ENCODE data around the gene RAP1GAP. TPM values are rescaled to one million over a fixed set of nuclear protein-coding genes. Genes with fewer than 3 reads are reported as not detected.

RAP1GAP gene
- total and polyA plus RNA-seq, 2 of the 13 experiments (the other 11 are each of a cell fraction or from before 2014, with no cell fraction given) = 11.9 to 37.5 TPM

DNA sequence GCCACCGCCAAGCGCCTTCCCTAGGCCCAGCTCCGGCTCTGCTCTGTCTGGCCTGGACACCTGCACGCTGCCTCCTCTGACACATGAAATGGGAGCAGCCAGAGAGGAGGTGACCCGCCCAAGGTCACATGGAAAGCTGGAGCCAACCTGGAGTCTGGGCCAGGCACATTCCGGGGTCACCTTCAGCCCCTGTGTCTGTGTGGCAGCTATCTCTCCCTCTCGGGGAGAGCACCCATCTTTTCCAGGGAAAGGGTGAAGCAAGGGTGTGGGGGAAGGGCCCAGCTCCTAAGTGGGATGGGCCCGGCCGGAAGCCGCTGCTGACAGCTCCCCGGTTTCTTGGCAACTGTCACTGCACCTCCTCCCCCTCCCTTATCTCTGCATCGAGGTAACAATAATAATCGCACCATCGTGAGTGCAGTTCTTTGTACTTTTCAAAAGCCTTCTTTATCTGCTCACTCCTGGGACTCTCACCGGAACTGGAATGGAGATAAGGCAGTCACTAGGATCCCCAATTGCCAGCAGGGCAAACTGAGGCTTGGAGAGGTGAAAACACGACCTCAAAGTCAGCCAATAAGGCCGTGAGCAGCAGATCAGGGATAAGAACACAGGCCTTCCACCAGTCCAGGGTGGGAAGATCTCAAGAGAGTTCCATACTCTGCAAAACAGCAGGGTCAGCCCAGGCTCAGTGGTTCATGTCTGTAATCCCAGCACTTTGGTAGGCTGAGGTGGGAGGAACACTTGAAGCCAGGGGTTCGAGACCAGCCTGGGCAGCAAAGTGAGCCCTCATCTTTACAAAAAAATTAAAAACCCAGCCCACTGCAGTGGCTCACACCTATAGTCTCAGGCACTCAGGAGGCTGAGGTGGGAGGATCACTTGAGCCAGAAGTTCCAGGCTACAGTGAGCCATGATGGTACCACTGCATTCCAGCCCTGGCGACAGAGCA is 36.9 kb downstream of the RAP1GAP start (continued):
- TF ChIP-seq, protein P1, sequence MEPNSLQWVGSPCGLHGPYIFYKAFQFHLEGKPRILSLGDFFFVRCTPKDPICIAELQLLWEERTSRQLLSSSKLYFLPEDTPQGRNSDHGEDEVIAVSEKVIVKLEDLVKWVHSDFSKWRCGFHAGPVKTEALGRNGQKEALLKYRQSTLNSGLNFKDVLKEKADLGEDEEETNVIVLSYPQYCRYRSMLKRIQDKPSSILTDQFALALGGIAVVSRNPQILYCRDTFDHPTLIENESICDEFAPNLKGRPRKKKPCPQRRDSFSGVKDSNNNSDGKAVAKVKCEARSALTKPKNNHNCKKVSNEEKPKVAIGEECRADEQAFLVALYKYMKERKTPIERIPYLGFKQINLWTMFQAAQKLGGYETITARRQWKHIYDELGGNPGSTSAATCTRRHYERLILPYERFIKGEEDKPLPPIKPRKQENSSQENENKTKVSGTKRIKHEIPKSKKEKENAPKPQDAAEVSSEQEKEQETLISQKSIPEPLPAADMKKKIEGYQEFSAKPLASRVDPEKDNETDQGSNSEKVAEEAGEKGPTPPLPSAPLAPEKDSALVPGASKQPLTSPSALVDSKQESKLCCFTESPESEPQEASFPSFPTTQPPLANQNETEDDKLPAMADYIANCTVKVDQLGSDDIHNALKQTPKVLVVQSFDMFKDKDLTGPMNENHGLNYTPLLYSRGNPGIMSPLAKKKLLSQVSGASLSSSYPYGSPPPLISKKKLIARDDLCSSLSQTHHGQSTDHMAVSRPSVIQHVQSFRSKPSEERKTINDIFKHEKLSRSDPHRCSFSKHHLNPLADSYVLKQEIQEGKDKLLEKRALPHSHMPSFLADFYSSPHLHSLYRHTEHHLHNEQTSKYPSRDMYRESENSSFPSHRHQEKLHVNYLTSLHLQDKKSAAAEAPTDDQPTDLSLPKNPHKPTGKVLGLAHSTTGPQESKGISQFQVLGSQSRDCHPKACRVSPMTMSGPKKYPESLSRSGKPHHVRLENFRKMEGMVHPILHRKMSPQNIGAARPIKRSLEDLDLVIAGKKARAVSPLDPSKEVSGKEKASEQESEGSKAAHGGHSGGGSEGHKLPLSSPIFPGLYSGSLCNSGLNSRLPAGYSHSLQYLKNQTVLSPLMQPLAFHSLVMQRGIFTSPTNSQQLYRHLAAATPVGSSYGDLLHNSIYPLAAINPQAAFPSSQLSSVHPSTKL (CRISPR knock-in tag; IDR thresholded peaks at IDR 0.05) = no peak
- TF ChIP-seq PLRG1 (conservative IDR thresholded peaks at IDR 0.05) (no peak), NCOA5 (CRISPR knock-in tag; IDR thresholded peaks at IDR 0.05) (no peak), HMGA1 (CRISPR knock-in tag; conservative IDR thresholded peaks at IDR 0.05) (no peak), SOX6 (IDR thresholded peaks at IDR 0.05) (no peak), SOX6 (CRISPR knock-in tag; IDR thresholded peaks at IDR 0.05) (peak; percentile 59; the same call in 1 of the 2 replicates), SOX13 (IDR thresholded peaks at IDR 0.05) (peak; percentile 51; the same call in 1 of the 2 replicates), SOX13 (CRISPR knock-in tag; conservative IDR thresholded peaks at IDR 0.05 in 1 of 2, IDR thresholded peaks at IDR 0.05 in 1 of 2) (peak in 1 of 2 experiments; percentile 85; a peak in 2 of 4 replicates)
- TF ChIP-seq, protein P2, sequence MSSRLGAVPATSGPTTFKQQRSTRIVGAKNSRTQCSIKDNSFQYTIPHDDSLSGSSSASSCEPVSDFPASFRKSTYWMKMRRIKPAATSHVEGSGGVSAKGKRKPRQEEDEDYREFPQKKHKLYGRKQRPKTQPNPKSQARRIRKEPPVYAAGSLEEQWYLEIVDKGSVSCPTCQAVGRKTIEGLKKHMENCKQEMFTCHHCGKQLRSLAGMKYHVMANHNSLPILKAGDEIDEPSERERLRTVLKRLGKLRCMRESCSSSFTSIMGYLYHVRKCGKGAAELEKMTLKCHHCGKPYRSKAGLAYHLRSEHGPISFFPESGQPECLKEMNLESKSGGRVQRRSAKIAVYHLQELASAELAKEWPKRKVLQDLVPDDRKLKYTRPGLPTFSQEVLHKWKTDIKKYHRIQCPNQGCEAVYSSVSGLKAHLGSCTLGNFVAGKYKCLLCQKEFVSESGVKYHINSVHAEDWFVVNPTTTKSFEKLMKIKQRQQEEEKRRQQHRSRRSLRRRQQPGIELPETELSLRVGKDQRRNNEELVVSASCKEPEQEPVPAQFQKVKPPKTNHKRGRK (CRISPR knock-in tag; IDR thresholded peaks at IDR 0.05) = no peak
- TF ChIP-seq, protein P3, sequence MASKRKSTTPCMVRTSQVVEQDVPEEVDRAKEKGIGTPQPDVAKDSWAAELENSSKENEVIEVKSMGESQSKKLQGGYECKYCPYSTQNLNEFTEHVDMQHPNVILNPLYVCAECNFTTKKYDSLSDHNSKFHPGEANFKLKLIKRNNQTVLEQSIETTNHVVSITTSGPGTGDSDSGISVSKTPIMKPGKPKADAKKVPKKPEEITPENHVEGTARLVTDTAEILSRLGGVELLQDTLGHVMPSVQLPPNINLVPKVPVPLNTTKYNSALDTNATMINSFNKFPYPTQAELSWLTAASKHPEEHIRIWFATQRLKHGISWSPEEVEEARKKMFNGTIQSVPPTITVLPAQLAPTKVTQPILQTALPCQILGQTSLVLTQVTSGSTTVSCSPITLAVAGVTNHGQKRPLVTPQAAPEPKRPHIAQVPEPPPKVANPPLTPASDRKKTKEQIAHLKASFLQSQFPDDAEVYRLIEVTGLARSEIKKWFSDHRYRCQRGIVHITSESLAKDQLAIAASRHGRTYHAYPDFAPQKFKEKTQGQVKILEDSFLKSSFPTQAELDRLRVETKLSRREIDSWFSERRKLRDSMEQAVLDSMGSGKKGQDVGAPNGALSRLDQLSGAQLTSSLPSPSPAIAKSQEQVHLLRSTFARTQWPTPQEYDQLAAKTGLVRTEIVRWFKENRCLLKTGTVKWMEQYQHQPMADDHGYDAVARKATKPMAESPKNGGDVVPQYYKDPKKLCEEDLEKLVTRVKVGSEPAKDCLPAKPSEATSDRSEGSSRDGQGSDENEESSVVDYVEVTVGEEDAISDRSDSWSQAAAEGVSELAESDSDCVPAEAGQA (IDR thresholded peaks at IDR 0.05; ENCODE audit: low read depth) = no peak
- TF ChIP-seq, protein P3 (CRISPR knock-in tag; IDR thresholded peaks at IDR 0.05; ENCODE audit: borderline replicate concordance) = no peak
- TF ChIP-seq, protein P4, sequence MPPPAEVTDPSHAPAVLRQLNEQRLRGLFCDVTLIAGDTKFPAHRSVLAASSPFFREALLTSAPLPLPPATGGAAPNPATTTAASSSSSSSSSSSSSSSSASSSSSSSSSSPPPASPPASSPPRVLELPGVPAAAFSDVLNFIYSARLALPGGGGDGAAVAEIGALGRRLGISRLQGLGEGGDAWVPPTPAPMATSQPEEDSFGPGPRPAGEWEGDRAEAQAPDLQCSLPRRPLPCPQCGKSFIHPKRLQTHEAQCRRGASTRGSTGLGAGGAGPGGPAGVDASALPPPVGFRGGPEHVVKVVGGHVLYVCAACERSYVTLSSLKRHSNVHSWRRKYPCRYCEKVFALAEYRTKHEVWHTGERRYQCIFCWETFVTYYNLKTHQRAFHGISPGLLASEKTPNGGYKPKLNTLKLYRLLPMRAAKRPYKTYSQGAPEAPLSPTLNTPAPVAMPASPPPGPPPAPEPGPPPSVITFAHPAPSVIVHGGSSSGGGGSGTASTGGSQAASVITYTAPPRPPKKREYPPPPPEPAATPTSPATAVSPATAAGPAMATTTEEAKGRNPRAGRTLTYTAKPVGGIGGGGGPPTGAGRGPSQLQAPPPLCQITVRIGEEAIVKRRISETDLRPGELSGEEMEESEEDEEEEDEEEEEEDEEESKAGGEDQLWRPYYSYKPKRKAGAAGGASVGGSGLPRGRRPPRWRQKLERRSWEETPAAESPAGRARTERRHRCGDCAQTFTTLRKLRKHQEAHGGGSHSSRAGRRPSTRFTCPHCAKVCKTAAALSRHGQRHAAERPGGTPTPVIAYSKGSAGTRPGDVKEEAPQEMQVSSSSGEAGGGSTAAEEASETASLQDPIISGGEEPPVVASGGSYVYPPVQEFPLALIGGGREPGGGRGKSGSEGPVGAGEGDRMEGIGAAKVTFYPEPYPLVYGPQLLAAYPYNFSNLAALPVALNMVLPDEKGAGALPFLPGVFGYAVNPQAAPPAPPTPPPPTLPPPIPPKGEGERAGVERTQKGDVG (CRISPR knock-in tag; IDR thresholded peaks at IDR 0.05; ENCODE audit: borderline replicate concordance) = 0 out of 2 replicates have a peak, but pooled peaks have one; percentile 49

Data from HepG2 (cell line).